OCI-LY7 (cell line): ENCODE data around the gene CELF4. TPM values are rescaled to one million over a fixed set of nuclear protein-coding genes. Genes with fewer than 3 reads are reported as not detected.

Experiments
- BruUV-seq: library from RNA; stranded (reverse); fragments of 400-500 nt; replicated peaks from 2 replicates; lab custom pipeline; 2021; lab: Mats Ljungman, UMichigan
- CTCF ChIA-PET: fragments of 300-600 bp; sonication (Branson Sonifier 250); formaldehyde crosslinking; loops from one replicate; lab custom pipeline; 2022; ENCODE audit warnings: antibody characterized with exemption; ENCODE audit not compliant: unreplicated experiment; lab: Charles Lee
- POLR2A ChIA-PET: fragments of 300-600 bp; sonication (Branson Sonifier 250); formaldehyde crosslinking; loops from one replicate; lab custom pipeline; 2022; ENCODE audit warnings: antibody characterized with exemption; lab: Charles Lee
- DNase-seq: peaks from one replicate; pipeline ENCODE4 v3.0.0-alpha.2; 2015; ENCODE audit warnings: low spot score
- H2AFZ ChIP-seq: fragments of 200-600 bp; sonication (generic), shearing (Covaris generic); 2 replicates; pipeline ENCODE4 v1.6.1; 2014; ENCODE audit warnings: mild to moderate bottlenecking, antibody characterized with exemption, low read length, moderate library complexity
- H3K27ac ChIP-seq: fragments of 200-600 bp; sonication (generic); 2 replicates; pipeline ENCODE4 v1.5.1; 2014; ENCODE audit warnings: mixed run types, low read depth, mild to moderate bottlenecking, moderate library complexity, low read length, inconsistent platforms; ENCODE audit not compliant: poor library complexity, severe bottlenecking
- H3K36me3 ChIP-seq: fragments of 200-600 bp; sonication (generic); 2 replicates; pipeline ENCODE4 v1.6.1; 2014; ENCODE audit warnings: mild to moderate bottlenecking, antibody characterized with exemption, low read length, moderate library complexity, mixed read lengths; ENCODE audit not compliant: insufficient read depth
- H3K4me1 ChIP-seq: fragments of 200-600 bp; sonication (generic); 2 replicates; pipeline ENCODE4 v1.5.1; 2014; ENCODE audit warnings: mild to moderate bottlenecking, low read length; ENCODE audit not compliant: insufficient read depth, poor library complexity, severe bottlenecking
- H3K4me2 ChIP-seq: fragments of 200-600 bp; sonication (generic); 2 replicates; pipeline ENCODE4 v1.6.1; 2014; ENCODE audit warnings: mild to moderate bottlenecking, low read length
- H3K4me3 ChIP-seq: fragments of 200-600 bp; sonication (generic); 2 replicates; pipeline ENCODE4 v1.5.1; 2014; ENCODE audit warnings: mild to moderate bottlenecking, low read depth, low read length; ENCODE audit not compliant: poor library complexity, severe bottlenecking
- H3K79me2 ChIP-seq: fragments of 200-600 bp; sonication (generic); 2 replicates; pipeline ENCODE4 v1.6.1; 2016; ENCODE audit warnings: low read depth, mild to moderate bottlenecking, low read length, moderate library complexity, mixed read lengths; ENCODE audit not compliant: insufficient read depth
- H3K9me2 ChIP-seq: fragments of 200-600 bp; sonication (generic); 2 replicates; pipeline ENCODE4 v1.6.1; 2016; ENCODE audit warnings: mild to moderate bottlenecking, low read length, mixed read lengths; ENCODE audit not compliant: insufficient read depth
- H3K9me3 ChIP-seq: fragments of 200-600 bp; sonication (generic); 2 replicates; pipeline ENCODE4 v1.6.1; 2014; ENCODE audit warnings: mild to moderate bottlenecking, mixed run types, low read length, mixed read lengths
- H4K20me1 ChIP-seq: fragments of 200-600 bp; sonication (generic); 2 replicates; pipeline ENCODE4 v1.6.1; 2014; ENCODE audit warnings: mild to moderate bottlenecking, antibody characterized with exemption, low read length, moderate library complexity, mixed read lengths; ENCODE audit not compliant: insufficient read depth
- EZH2phosphoT487 ChIP-seq: fragments of 200-600 bp; sonication (generic); IDR thresholded peaks from 2 replicates; pipeline ENCODE4 v1.6.1; 2018; ENCODE audit warnings: low read depth, borderline replicate concordance, mild to moderate bottlenecking, mixed run types, antibody characterized with exemption, low read length, moderate library complexity, mixed read lengths
- intact Hi-C: fragments of 100-400 bp; cut with micrococcal nuclease; formaldehyde crosslinking; loops from one replicate; pipeline ENCODE4 v1.10.0; 2022; ENCODE audit not compliant: unreplicated experiment
- total RNA-seq, 2 experiments: library from RNA; depleted of rRNA in 1 of 2; stranded (reverse); fragments of >200 nt in 1 of 2; shearing (Covaris generic) in 1 of 2; gene quantifications; 2 replicates each; pipeline ENCODE4 v1.2.3, GENCODE V29; 2014 to 2022
- TF ChIP-seq, protein P1 (sequence below): fragments of 200-600 bp; sonication (generic); conservative IDR thresholded peaks from 2 replicates; pipeline ENCODE4 v1.5.1; 2014; ENCODE audit warnings: mild to moderate bottlenecking, antibody characterized with exemption, low read length, moderate library complexity, mixed read lengths

CELF4 gene
- total RNA-seq, 2 experiments from 2014 or later, result not detected

DNA sequence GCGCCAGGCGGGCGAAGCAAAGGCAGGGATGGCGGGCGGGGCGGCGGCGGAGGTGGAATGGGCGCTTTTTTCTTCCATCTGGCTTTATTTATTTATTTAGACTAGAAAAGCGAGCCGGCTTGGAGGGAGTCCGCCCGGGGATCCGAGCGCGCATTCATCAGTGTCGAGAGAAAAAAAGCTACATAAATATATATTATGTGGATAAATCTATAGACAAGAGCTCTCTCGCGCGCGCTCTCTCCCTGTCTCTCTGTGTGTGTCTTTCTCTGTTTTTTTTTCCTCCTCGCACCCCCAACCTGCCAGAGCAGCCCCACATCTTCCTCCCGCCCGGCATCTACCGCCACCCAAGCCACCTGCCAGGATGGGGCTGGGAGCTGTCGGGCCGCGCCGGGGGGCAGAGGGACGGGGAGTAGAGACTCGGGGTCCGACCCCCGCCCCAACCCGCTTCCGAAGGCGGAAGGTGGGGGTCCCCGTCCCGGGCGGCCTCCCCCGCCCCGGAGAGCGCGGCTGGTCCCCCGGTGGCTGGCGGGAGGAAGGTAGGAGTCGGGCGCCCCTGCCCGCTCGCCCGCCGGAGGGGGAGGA, 972 bp upstream of the CELF4 start:
- no peaks in the 10 kb centered on the region for H3K9me2 ChIP-seq
- H3K4me3 ChIP-seq, result no peak overlapping the region
- H3K4me2 ChIP-seq, result no peak overlapping the region
- no peak overlapping the region for H3K27ac ChIP-seq
- H3K79me2 ChIP-seq, result no peaks in the 10 kb centered on the region
- no peaks in the 10 kb centered on the region for H4K20me1 ChIP-seq
- TF ChIP-seq, protein P1, sequence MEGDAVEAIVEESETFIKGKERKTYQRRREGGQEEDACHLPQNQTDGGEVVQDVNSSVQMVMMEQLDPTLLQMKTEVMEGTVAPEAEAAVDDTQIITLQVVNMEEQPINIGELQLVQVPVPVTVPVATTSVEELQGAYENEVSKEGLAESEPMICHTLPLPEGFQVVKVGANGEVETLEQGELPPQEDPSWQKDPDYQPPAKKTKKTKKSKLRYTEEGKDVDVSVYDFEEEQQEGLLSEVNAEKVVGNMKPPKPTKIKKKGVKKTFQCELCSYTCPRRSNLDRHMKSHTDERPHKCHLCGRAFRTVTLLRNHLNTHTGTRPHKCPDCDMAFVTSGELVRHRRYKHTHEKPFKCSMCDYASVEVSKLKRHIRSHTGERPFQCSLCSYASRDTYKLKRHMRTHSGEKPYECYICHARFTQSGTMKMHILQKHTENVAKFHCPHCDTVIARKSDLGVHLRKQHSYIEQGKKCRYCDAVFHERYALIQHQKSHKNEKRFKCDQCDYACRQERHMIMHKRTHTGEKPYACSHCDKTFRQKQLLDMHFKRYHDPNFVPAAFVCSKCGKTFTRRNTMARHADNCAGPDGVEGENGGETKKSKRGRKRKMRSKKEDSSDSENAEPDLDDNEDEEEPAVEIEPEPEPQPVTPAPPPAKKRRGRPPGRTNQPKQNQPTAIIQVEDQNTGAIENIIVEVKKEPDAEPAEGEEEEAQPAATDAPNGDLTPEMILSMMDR, result no peak
- no peak for TF ChIP-seq EZH2phosphoT487
- no peak overlapping the region for H2AFZ ChIP-seq
- intact Hi-C loops, result no loop called here
- H3K4me1 ChIP-seq, result no peaks in the 10 kb centered on the region
- BruUV-seq, result no TSS peak
- ChIA-PET POLR2A (no interaction called here), CTCF (no interaction called here)
- DNase-seq, result no peak
- no peaks in the 10 kb centered on the region for H3K36me3 ChIP-seq
- no peaks in the 10 kb centered on the region for H3K9me3 ChIP-seq

GRCh38 chr18:37565977-37566478, 430 bp upstream of the CELF4 start:
- no peaks in the 10 kb centered on the region for H3K36me3 ChIP-seq
- H3K4me3 ChIP-seq, result no peak overlapping the region
- H3K79me2 ChIP-seq, result no peaks in the 10 kb centered on the region
- no peak overlapping the region for H3K27ac ChIP-seq
- BruUV-seq, result no TSS peak
- no peak for DNase-seq
- H3K4me1 ChIP-seq, result no peaks in the 10 kb centered on the region
- TF ChIP-seq EZH2phosphoT487, result no peak
- TF ChIP-seq, protein P1, result no peak
- H3K9me3 ChIP-seq, result no peaks in the 10 kb centered on the region
- no peak overlapping the region for H2AFZ ChIP-seq
- ChIA-PET CTCF (no interaction called here), POLR2A (no interaction called here)
- H3K9me2 ChIP-seq, result no peaks in the 10 kb centered on the region
- H3K4me2 ChIP-seq, result no peak overlapping the region
- intact Hi-C loops, result no loop called here
- no peaks in the 10 kb centered on the region for H4K20me1 ChIP-seq

DNA sequence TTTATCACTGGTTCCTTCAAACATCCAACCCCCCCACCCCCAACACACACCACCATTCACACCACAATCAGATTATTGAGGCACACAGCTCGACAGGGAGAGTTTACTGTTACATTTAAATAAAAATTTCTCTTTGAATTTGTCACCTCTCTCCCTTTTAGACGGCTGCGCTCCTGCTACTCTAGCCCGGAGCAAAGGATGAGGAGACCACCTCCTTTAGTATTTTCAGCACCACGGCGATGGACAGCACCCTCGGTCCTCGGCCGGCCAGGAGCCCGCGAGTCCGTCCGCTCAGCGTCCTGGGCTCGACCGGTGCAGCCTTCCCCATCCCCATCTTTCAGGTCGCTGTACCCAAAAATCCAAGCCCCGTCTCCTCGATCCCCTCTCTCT, 892 bp downstream of the CELF4 start:
- H3K36me3 ChIP-seq, result no peaks in the 10 kb centered on the region
- H2AFZ ChIP-seq, result no peak overlapping the region
- no peaks in the 10 kb centered on the region for H4K20me1 ChIP-seq
- no peaks in the 10 kb centered on the region for H3K9me2 ChIP-seq
- H3K4me2 ChIP-seq, result no peak overlapping the region
- no peak overlapping the region for H3K27ac ChIP-seq
- intact Hi-C loops, result no loop called here
- no peaks in the 10 kb centered on the region for H3K79me2 ChIP-seq
- BruUV-seq, result no TSS peak
- H3K9me3 ChIP-seq, result no peaks in the 10 kb centered on the region
- TF ChIP-seq EZH2phosphoT487, result no peak
- TF ChIP-seq, protein P1, result no peak
- no peak overlapping the region for H3K4me3 ChIP-seq
- CTCF ChIA-PET, result no interaction called here
- no peak for DNase-seq
- no peaks in the 10 kb centered on the region for H3K4me1 ChIP-seq
- POLR2A ChIA-PET, result no interaction called here
